ENCODE results near the gene NPAS3. TPM values are rescaled to one million over a fixed set of nuclear protein-coding genes. Genes with fewer than 3 reads are reported as not detected.

The NPAS3 gene
- total and polyA plus RNA-seq, 2 donors (not counting 3 experiments of a cell fraction or from before 2014, with no cell fraction given): 0.10 to 0.13 TPM

DNA sequence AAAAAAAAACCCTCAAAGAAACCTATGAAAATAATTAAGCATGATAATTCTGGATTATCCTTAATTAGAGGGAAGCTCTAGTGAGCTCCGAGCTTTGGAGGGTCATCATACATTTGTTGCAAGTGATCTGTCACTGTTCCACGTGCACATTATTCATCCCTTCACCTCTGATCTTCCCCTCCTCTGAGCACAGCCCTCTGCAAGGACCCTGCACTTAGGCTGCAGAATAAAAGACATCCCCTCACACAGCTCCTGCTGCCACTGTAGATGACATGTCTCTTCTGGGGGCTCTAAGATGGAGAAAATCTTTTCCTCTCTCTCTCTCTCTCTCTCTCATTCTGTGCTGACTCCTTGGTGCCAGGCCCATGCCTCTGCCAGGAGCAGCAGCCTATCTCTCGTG lies 711.8 kb downstream of the NPAS3 start:
- Histone ChIP-seq H3K4me3 (replicated peaks in 1 of 3; ENCODE audit: insufficient read depth in 1 of 3, low read depth in 1 of 3, low read length in 3 of 3) (no peak overlapping the region), H3K4me2 (ENCODE audit: insufficient read depth, low read length) (no peak overlapping the region), H3K36me3 (ENCODE audit: control insufficient read depth in 2 of 2, extremely low read depth in 1 of 2, insufficient read depth in 2 of 2, low read length in 2 of 2) (no peaks in the 10 kb centered on the region), H3K4me1 (ENCODE audit: control insufficient read depth, extremely low read depth, insufficient read depth, low read length) (peaks cover 39% of the 10 kb centered on the region), H3K27ac (ENCODE audit: insufficient read depth, low read depth, low read length) (no peak overlapping the region), H3K9me1 (replicated peaks; ENCODE audit: control insufficient read depth, extremely low read depth, insufficient read depth, low read length) (no peaks in the 10 kb centered on the region), H3K9ac (replicated peaks; ENCODE audit: extremely low read depth, insufficient read depth, low read length) (no peak overlapping the region), H3K9me3 (replicated peaks; ENCODE audit: control insufficient read depth, insufficient read depth, low read length) (no peaks in the 10 kb centered on the region), H3K79me2 (ENCODE audit: control insufficient read depth, insufficient read depth, low read length) (no peaks in the 10 kb centered on the region), H4K20me1 (replicated peaks; ENCODE audit: control insufficient read depth, extremely low read depth, insufficient read depth, low read length) (no peaks in the 10 kb centered on the region), H3K27me3 (ENCODE audit: control insufficient read depth in 2 of 2, insufficient read depth in 2 of 2, low read length in 2 of 2) (no peaks in the 10 kb centered on the region), H2AFZ (ENCODE audit: low read depth, low read length) (no peak overlapping the region)
- no TSS peak for BruUV-seq (replicated peaks)
- FAIRE-seq (no peak), DNase-seq (ENCODE audit: low read depth, low spot score) (no peak)
- TF ChIP-seq FOS (IDR thresholded peaks at IDR 0.05; ENCODE audit: borderline replicate concordance, insufficient read depth, low read length): no peak
- TF ChIP-seq GATA2 (IDR thresholded peaks at IDR 0.05; ENCODE audit: insufficient read depth, insufficient read length, low read depth, low read length): no peak
- no peak for TF ChIP-seq JUN (IDR thresholded peaks at IDR 0.05; ENCODE audit: borderline replicate concordance, insufficient read depth, insufficient read length, low read depth)
- TF ChIP-seq, protein P1, sequence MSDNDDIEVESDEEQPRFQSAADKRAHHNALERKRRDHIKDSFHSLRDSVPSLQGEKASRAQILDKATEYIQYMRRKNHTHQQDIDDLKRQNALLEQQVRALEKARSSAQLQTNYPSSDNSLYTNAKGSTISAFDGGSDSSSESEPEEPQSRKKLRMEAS (IDR thresholded peaks at IDR 0.05; ENCODE audit: insufficient read depth, insufficient read length): no peak
- no peak for TF ChIP-seq POLR2A (IDR thresholded peaks at IDR 0.05; ENCODE audit: low read depth, low read length)
- TF ChIP-seq, protein P2, sequence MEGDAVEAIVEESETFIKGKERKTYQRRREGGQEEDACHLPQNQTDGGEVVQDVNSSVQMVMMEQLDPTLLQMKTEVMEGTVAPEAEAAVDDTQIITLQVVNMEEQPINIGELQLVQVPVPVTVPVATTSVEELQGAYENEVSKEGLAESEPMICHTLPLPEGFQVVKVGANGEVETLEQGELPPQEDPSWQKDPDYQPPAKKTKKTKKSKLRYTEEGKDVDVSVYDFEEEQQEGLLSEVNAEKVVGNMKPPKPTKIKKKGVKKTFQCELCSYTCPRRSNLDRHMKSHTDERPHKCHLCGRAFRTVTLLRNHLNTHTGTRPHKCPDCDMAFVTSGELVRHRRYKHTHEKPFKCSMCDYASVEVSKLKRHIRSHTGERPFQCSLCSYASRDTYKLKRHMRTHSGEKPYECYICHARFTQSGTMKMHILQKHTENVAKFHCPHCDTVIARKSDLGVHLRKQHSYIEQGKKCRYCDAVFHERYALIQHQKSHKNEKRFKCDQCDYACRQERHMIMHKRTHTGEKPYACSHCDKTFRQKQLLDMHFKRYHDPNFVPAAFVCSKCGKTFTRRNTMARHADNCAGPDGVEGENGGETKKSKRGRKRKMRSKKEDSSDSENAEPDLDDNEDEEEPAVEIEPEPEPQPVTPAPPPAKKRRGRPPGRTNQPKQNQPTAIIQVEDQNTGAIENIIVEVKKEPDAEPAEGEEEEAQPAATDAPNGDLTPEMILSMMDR (IDR thresholded peaks at IDR 0.05; ENCODE audit: extremely low read depth in 1 of 2, insufficient read depth in 1 of 2, low read depth in 1 of 2, low read length in 2 of 2): no peak
- no peak for TF ChIP-seq EZH2 (IDR thresholded peaks at IDR 0.05; ENCODE audit: borderline replicate concordance, low read depth, low read length, severe bottlenecking)
- TF ChIP-seq POLR2AphosphoS5 (IDR thresholded peaks at IDR 0.05; ENCODE audit: insufficient read depth, low read depth, low read length): no peak
- no peak for TF ChIP-seq MYC (IDR thresholded peaks at IDR 0.05; ENCODE audit: low read depth, low read length)
- dilution Hi-C loops (cut with MboI; ENCODE audit: extremely low pct_ligation_motif_present, low sequenced_read_pairs): loop anchor here (25.0 kb wide), 1 partner anchor 137 kb away; no protein-coding TSS in a partner anchor
- intact Hi-C loops (cut with micrococcal nuclease): no loop called here
- POLR2A ChIA-PET: no interaction called here
- CTCF ChIA-PET: interaction anchor here (0.7 kb wide), 1 partner anchor 25 kb away, joined by 3 read pairs; no protein-coding TSS in a partner anchor

Measured in endothelial cell of umbilical vein (primary cell).